DOHH2 (cell line): ENCODE data around the gene SCAMP1.

Experiments used
- H3F3A ChIP-seq: fragments of 200-600 bp; sonication (generic), shearing (Covaris generic); 2 replicates; pipeline ENCODE4 v1.6.0; 2016; ENCODE audit warnings: antibody characterized with exemption, mild to moderate bottlenecking; ENCODE audit not compliant: control insufficient read depth, insufficient read depth
- H3K27ac ChIP-seq: fragments of 200-600 bp; sonication (generic); 2 replicates; pipeline ENCODE4 v1.5.1; 2014; ENCODE audit warnings: low read depth, mild to moderate bottlenecking, low read length, moderate library complexity
- H3K27me3 ChIP-seq: fragments of 200-600 bp; sonication (generic); 2 replicates; pipeline ENCODE4 v1.6.1; 2014; ENCODE audit warnings: mild to moderate bottlenecking, low read length, mixed read lengths; ENCODE audit not compliant: control insufficient read depth
- H3K36me3 ChIP-seq: fragments of 200-600 bp; sonication (generic); 2 replicates; pipeline ENCODE4 v1.6.1; 2014; ENCODE audit warnings: mild to moderate bottlenecking, low read length, moderate library complexity, mixed read lengths; ENCODE audit not compliant: control insufficient read depth
- H3K4me1 ChIP-seq: fragments of 200-600 bp; sonication (generic); 2 replicates; pipeline ENCODE4 v1.6.1; 2014; ENCODE audit warnings: mild to moderate bottlenecking, low read length, mixed read lengths; ENCODE audit not compliant: control insufficient read depth
- H3K4me2 ChIP-seq: fragments of 200-600 bp; sonication (generic); 2 replicates; pipeline ENCODE4 v1.6.0; 2014; ENCODE audit warnings: mild to moderate bottlenecking, low read length, moderate library complexity
- H3K4me3 ChIP-seq: fragments of 200-600 bp; sonication (generic); 2 replicates; pipeline ENCODE4 v1.5.1; 2014; ENCODE audit warnings: mild to moderate bottlenecking, low read length, mixed read lengths
- H3K79me2 ChIP-seq: fragments of 200-600 bp; sonication (generic); 2 replicates; pipeline ENCODE4 v1.6.1; 2014; ENCODE audit warnings: mild to moderate bottlenecking, low read length, mixed read lengths; ENCODE audit not compliant: control insufficient read depth
- H3K9me2 ChIP-seq: fragments of 200-600 bp; sonication (generic); replicated peaks from 2 replicates; pipeline ENCODE4 v1.6.1; 2014; ENCODE audit warnings: mild to moderate bottlenecking, low read length, mixed read lengths; ENCODE audit not compliant: control insufficient read depth
- H3K9me3 ChIP-seq: fragments of 200-600 bp; sonication (generic); 2 replicates; pipeline ENCODE4 v1.6.1; 2014; ENCODE audit warnings: antibody characterized with exemption, low read length, mixed read lengths; ENCODE audit not compliant: control insufficient read depth, insufficient read depth
- H4K20me1 ChIP-seq: fragments of 200-600 bp; sonication (generic); 2 replicates; pipeline ENCODE4 v1.6.0; 2014; ENCODE audit warnings: low read depth, mild to moderate bottlenecking, antibody characterized with exemption, low read length, moderate library complexity; ENCODE audit not compliant: control insufficient read depth, insufficient read depth
- CTCF ChIP-seq: fragments of 200-600 bp; sonication (generic); IDR thresholded peaks from one replicate; pipeline ENCODE4 v1.5.1; 2014; ENCODE audit warnings: antibody characterized with exemption, mild to moderate bottlenecking, low read depth, low read length; ENCODE audit not compliant: poor library complexity, severe bottlenecking
- EZH2phosphoT487 ChIP-seq: fragments of 200-600 bp; sonication (generic); IDR thresholded peaks from 2 replicates; pipeline ENCODE4 v1.6.1; 2017; ENCODE audit warnings: borderline replicate concordance, mild to moderate bottlenecking, antibody characterized with exemption, low read length, moderate library complexity, mixed read lengths

Gene SCAMP1

DNA sequence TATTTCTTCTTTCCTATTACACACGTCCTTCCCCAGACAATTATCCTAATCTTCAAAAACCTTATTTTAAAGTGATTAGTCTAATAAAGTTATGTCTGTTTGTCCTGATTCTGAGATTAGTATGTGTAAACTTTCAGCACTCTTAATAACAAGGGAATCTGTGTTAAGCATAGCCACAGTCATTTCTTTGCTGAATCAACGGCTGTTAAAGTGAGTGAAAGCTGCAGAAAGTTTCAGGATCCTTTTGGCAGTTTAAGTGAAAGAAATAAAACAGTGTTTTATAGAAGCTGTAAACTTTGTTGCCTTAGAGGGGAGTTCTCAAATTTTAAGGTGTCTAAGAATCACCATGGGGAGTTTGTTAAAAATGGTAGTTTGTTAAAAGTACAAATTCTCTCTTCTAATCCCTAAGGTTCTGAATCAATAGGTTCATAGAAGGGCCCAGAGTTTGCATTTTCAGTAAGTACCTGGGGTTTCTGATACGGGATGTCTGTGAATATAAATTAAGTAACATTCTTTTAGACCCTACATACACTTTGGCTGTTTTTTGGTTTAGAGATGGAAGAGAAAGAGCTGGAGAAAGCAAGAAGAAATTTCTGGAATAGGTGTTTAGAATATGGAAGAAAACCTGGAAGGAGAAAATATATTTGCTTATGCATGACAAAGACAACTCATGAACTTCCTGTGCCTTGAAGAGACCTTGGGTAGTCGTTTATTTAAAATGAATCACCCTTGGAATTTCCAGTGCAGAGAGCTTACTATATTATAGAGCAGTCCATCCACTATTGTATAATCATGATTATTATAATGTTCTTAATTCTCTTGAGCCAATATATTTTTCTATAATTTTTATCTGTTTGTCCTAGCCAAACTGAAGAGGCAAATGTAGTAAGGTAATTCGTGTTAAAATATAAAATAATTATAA, 45.7 kb downstream of the SCAMP1 start:
- Histone ChIP-seq H3K4me2 (no peak overlapping the region), H4K20me1 (no peaks in the 10 kb centered on the region), H3K4me1 (peaks cover 7% of the 10 kb centered on the region), H3K79me2 (peaks cover 77% of the 10 kb centered on the region), H3K27me3 (no peaks in the 10 kb centered on the region), H3K9me2 (no peaks in the 10 kb centered on the region), H3K9me3 (peaks cover 4% of the 10 kb centered on the region; the same call in 1 of the 2 replicates), H3K36me3 (peaks cover 3% of the 10 kb centered on the region), H3F3A (no peaks in the 10 kb centered on the region; the same call in 1 of the 2 replicates), H3K27ac (no peak overlapping the region), H3K4me3 (no peak overlapping the region)
- no peak for TF ChIP-seq EZH2phosphoT487
- no peak for TF ChIP-seq CTCF

DNA sequence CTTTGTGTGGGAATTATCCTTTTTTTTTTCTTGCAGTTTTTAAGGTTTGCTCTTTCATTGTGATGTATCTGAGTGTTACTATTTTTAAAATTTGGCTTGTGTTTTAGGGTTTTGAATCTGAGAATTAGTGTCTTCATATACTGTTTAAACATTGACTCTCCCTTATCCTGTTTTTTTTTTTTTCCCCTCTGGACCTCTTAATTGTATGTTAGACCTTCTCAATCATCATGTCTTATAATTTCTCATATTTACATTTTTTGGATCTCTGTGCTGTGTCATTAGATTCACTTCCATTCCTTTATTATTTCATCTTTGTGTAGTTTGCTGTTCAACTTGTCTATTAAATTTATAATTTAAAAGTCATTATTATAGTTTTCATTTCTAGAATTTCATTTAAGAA, 47.0 kb downstream of the SCAMP1 start:
- Histone ChIP-seq H3K36me3 (peaks cover under 1% of the 10 kb centered on the region), H3K4me2 (no peak overlapping the region), H3K4me1 (peaks cover 8% of the 10 kb centered on the region), H3K27ac (no peak overlapping the region), H3K27me3 (no peaks in the 10 kb centered on the region), H3K9me3 (peaks cover 4% of the 10 kb centered on the region; the same call in 1 of the 2 replicates), H4K20me1 (no peaks in the 10 kb centered on the region), H3K4me3 (no peak overlapping the region), H3F3A (no peaks in the 10 kb centered on the region; the same call in 1 of the 2 replicates), H3K79me2 (peaks cover 77% of the 10 kb centered on the region), H3K9me2 (no peaks in the 10 kb centered on the region)
- TF ChIP-seq EZH2phosphoT487 (no peak), CTCF (no peak)

DNA sequence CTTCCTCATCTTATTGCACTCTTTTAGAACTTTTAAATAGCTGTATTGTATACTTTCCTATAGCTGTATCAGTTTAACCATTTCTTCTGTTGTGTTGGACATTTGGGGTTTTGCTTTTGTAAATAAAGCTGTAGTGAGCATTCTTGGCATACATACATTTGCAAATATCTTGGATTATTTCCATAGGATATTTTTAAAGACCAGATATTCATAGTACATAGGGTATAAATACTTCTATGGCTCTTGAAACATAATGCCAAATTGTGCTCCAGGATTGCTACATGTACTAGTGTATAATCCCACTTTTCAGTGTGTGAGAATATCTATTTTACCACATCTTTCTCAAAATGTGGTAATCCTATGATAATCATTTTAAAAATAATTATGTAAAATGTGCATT, 51.2 kb downstream of the SCAMP1 start:
- H3K4me3 ChIP-seq: no peak overlapping the region
- H4K20me1 ChIP-seq: no peaks in the 10 kb centered on the region
- peaks cover 5% of the 10 kb centered on the region for H3K36me3 ChIP-seq
- no peaks in the 10 kb centered on the region; the same call in 1 of the 2 replicates for H3F3A ChIP-seq
- peaks cover 8% of the 10 kb centered on the region for H3K4me1 ChIP-seq
- no peaks in the 10 kb centered on the region for H3K27me3 ChIP-seq
- no peak overlapping the region for H3K4me2 ChIP-seq
- no peaks in the 10 kb centered on the region for H3K9me2 ChIP-seq
- no peak overlapping the region for H3K27ac ChIP-seq
- peaks cover 4% of the 10 kb centered on the region; the same call in 1 of the 2 replicates for H3K9me3 ChIP-seq
- TF ChIP-seq CTCF (no peak), EZH2phosphoT487 (no peak)
- peaks cover 67% of the 10 kb centered on the region for H3K79me2 ChIP-seq
